HEK293 (cell line): Measurements from ENCODE around the gene DMGDH.

Source experiments
- CTCF ChIA-PET: fragments of 350-600 bp; formaldehyde crosslinking; extraction: SDS; loops from one replicate; lab custom pipeline; 2021; ENCODE audit warnings: antibody characterized with exemption; lab: Yijun Ruan, JAX
- POLR2A ChIA-PET: fragments of 300-600 bp; formaldehyde crosslinking; extraction: SDS; loops from one replicate; lab custom pipeline; 2020; ENCODE audit warnings: antibody characterized with exemption, inconsistent platforms; lab: Yijun Ruan, JAX
- H3K27ac ChIP-seq: fragments of 200-500 bp; sonication (Bioruptor generic); 2 replicates; pipeline ENCODE4 v1.5.1; 2014; ENCODE audit warnings: low read depth, low read length, control low read depth, inconsistent platforms; ENCODE audit errors: extremely low read depth
- H3K36me3 ChIP-seq, 2 experiments: fragments of 200-500 bp in 1 of 2; sonication (Bioruptor generic) in 1 of 2; 1 replicate in 1 of 2; 2 replicates in 1 of 2; pipeline ENCODE4 v1.5.1; 2014 to 2017; ENCODE audit warnings: inconsistent platforms in 2 of 2, low read length in 2 of 2; ENCODE audit not compliant: control insufficient read depth in 2 of 2, insufficient read depth in 1 of 2
- H3K4me1 ChIP-seq: fragments of 200-500 bp; sonication (Bioruptor generic); 2 replicates; pipeline ENCODE4 v1.5.1; 2014; ENCODE audit warnings: mild to moderate bottlenecking, low read length, inconsistent platforms; ENCODE audit not compliant: control insufficient read depth, insufficient read depth
- H3K4me3 ChIP-seq: 2 replicates; pipeline ENCODE4 v1.5.1; 2011; ENCODE audit warnings: low read depth, mild to moderate bottlenecking, control low read depth, low read length, moderate library complexity
- H3K9me3 ChIP-seq: fragments of 200-500 bp; sonication (Bioruptor generic); 2 replicates; pipeline ENCODE4 v1.5.1; 2014; ENCODE audit warnings: low read depth, low read length, inconsistent platforms; ENCODE audit not compliant: control insufficient read depth, insufficient read depth
- BCL11B ChIP-seq: fragments of 450-650 bp; formaldehyde crosslinking; IDR thresholded peaks from 2 replicates; pipeline ENCODE4 v1.5.1; 2016; ENCODE audit warnings: low read depth, missing biosample characterization, missing genetic modification characterization
- GLIS1 ChIP-seq: fragments of 450-650 bp; formaldehyde crosslinking; IDR thresholded peaks from 2 replicates; pipeline ENCODE4 v1.5.1; 2016; ENCODE audit warnings: missing biosample characterization, missing genetic modification characterization
- GLIS2 ChIP-seq: fragments of 450-650 bp; formaldehyde crosslinking; IDR thresholded peaks from 2 replicates; pipeline ENCODE4 v1.5.1; 2016; ENCODE audit warnings: missing biosample characterization, missing genetic modification characterization
- KLF17 ChIP-seq: fragments of 450-650 bp; formaldehyde crosslinking; IDR thresholded peaks from 2 replicates; pipeline ENCODE4 v1.5.1; 2016; ENCODE audit warnings: missing biosample characterization, missing genetic modification characterization
- MYNN ChIP-seq: fragments of 450-650 bp; formaldehyde crosslinking; IDR thresholded peaks from 2 replicates; pipeline ENCODE4 v1.5.1; 2016; ENCODE audit warnings: missing biosample characterization, missing genetic modification characterization, borderline replicate concordance
- OVOL3 ChIP-seq: fragments of 450-650 bp; formaldehyde crosslinking; IDR thresholded peaks from 2 replicates; pipeline ENCODE4 v1.5.1; 2016; ENCODE audit warnings: missing biosample characterization, missing genetic modification characterization
- REPIN1 ChIP-seq: fragments of 450-650 bp; formaldehyde crosslinking; IDR thresholded peaks from 2 replicates; pipeline ENCODE4 v1.5.1; 2017; ENCODE audit warnings: missing biosample characterization, missing genetic modification characterization, low read depth
- SCRT2 ChIP-seq: fragments of 450-650 bp; formaldehyde crosslinking; IDR thresholded peaks from 2 replicates; pipeline ENCODE4 v1.5.1; 2016; ENCODE audit warnings: missing biosample characterization, missing genetic modification characterization
- TCF7L2 ChIP-seq: IDR thresholded peaks from 2 replicates; pipeline ENCODE4 v1.6.1; 2011; ENCODE audit warnings: low read depth, mild to moderate bottlenecking, inconsistent platforms, low read length, moderate library complexity, borderline replicate concordance
- YY2 ChIP-seq: fragments of 450-650 bp; formaldehyde crosslinking; IDR thresholded peaks from 2 replicates; pipeline ENCODE4 v1.5.1; 2016; ENCODE audit warnings: missing biosample characterization, missing genetic modification characterization
- ZBTB17 ChIP-seq: fragments of 450-650 bp; formaldehyde crosslinking; IDR thresholded peaks from 2 replicates; pipeline ENCODE4 v1.5.1; 2016; ENCODE audit warnings: missing biosample characterization, missing genetic modification characterization
- ZBTB20 ChIP-seq: fragments of 450-650 bp; formaldehyde crosslinking; IDR thresholded peaks from 2 replicates; pipeline ENCODE4 v1.5.1; 2016; ENCODE audit warnings: missing biosample characterization, missing genetic modification characterization
- ZBTB26 ChIP-seq: fragments of 450-650 bp; formaldehyde crosslinking; optimal IDR thresholded peaks from 2 replicates; pipeline ENCODE3; 2016; ENCODE audit warnings: missing biosample characterization, mild to moderate bottlenecking, missing genetic modification characterization
- ZBTB8A ChIP-seq: fragments of 450-650 bp; formaldehyde crosslinking; IDR thresholded peaks from 2 replicates; pipeline ENCODE4 v1.5.1; 2016; ENCODE audit warnings: missing biosample characterization, missing genetic modification characterization
- ZFHX2 ChIP-seq: fragments of 450-650 bp; formaldehyde crosslinking; conservative IDR thresholded peaks from 2 replicates; pipeline ENCODE4 v1.5.1; 2016; ENCODE audit warnings: missing biosample characterization, missing genetic modification characterization
- ZNF10 ChIP-seq: fragments of 450-650 bp; formaldehyde crosslinking; IDR thresholded peaks from 2 replicates; pipeline ENCODE4 v1.5.1; 2017; ENCODE audit warnings: missing biosample characterization, missing genetic modification characterization
- ZNF16 ChIP-seq: fragments of 450-650 bp; formaldehyde crosslinking; IDR thresholded peaks from 2 replicates; pipeline ENCODE4 v1.5.1; 2016; ENCODE audit warnings: low read depth, missing biosample characterization, missing genetic modification characterization
- ZNF2 ChIP-seq: fragments of 450-650 bp; formaldehyde crosslinking; IDR thresholded peaks from 2 replicates; pipeline ENCODE4 v1.5.1; 2016; ENCODE audit warnings: missing biosample characterization, missing genetic modification characterization
- ZNF335 ChIP-seq: fragments of 450-650 bp; formaldehyde crosslinking; conservative IDR thresholded peaks from 2 replicates; pipeline ENCODE4 v1.5.1; 2016; ENCODE audit warnings: missing biosample characterization, missing genetic modification characterization
- ZNF354C ChIP-seq: fragments of 450-650 bp; formaldehyde crosslinking; IDR thresholded peaks from 2 replicates; pipeline ENCODE4 v1.5.1; 2016; ENCODE audit warnings: missing biosample characterization, missing genetic modification characterization, low read depth, borderline replicate concordance
- ZNF366 ChIP-seq: fragments of 450-650 bp; formaldehyde crosslinking; conservative IDR thresholded peaks from 2 replicates; pipeline ENCODE4 v1.5.1; 2016; ENCODE audit warnings: missing biosample characterization, missing genetic modification characterization
- ZNF398 ChIP-seq: fragments of 450-650 bp; formaldehyde crosslinking; IDR thresholded peaks from 2 replicates; pipeline ENCODE4 v1.5.1; 2017; ENCODE audit warnings: missing biosample characterization, missing genetic modification characterization
- ZNF558 ChIP-seq: fragments of 450-650 bp; formaldehyde crosslinking; IDR thresholded peaks from 2 replicates; pipeline ENCODE4 v1.5.1; 2016; ENCODE audit warnings: missing biosample characterization, missing genetic modification characterization
- ZNF600 ChIP-seq: fragments of 450-650 bp; formaldehyde crosslinking; IDR thresholded peaks from 2 replicates; pipeline ENCODE4 v1.5.1; 2016; ENCODE audit warnings: missing biosample characterization, missing genetic modification characterization
- ZNF670 ChIP-seq: fragments of 450-650 bp; formaldehyde crosslinking; IDR thresholded peaks from 2 replicates; pipeline ENCODE4 v1.5.1; 2016; ENCODE audit warnings: missing biosample characterization, missing genetic modification characterization, low read depth
- ZSCAN16 ChIP-seq: fragments of 450-650 bp; formaldehyde crosslinking; IDR thresholded peaks from 2 replicates; pipeline ENCODE4 v1.5.1; 2016; ENCODE audit warnings: missing biosample characterization, missing genetic modification characterization
- TF ChIP-seq, protein P1 (sequence below): fragments of 450-650 bp; formaldehyde crosslinking; IDR thresholded peaks from 2 replicates; pipeline ENCODE4 v1.5.1; 2016; ENCODE audit warnings: missing biosample characterization, missing genetic modification characterization
- TF ChIP-seq, protein P2 (sequence below): fragments of 450-650 bp; formaldehyde crosslinking; IDR thresholded peaks from 2 replicates; pipeline ENCODE4 v1.5.1; 2016; ENCODE audit warnings: missing biosample characterization, missing genetic modification characterization
- TF ChIP-seq, protein P3 (sequence below): fragments of 450-650 bp; formaldehyde crosslinking; IDR thresholded peaks from 2 replicates; pipeline ENCODE4 v1.5.1; 2016; ENCODE audit warnings: missing biosample characterization, missing genetic modification characterization, borderline replicate concordance

Gene DMGDH

GRCh38 chr5:78985725-78986223 lies 83.7 kb downstream of the DMGDH start:
- ChIA-PET CTCF (interaction anchor here (0.6 to 1.8 kb wide), 7 partner anchors 23 to 453 kb away, joined by 3 to 8 read pairs (median 3); no protein-coding TSS in a partner anchor), POLR2A (interaction anchor here (0.6 to 2.3 kb wide), 3 partner anchors 26 to 252 kb away, joined by 3 to 7 read pairs (median 5); no protein-coding TSS in a partner anchor)
- Histone ChIP-seq H3K9me3 (no peaks in the 10 kb centered on the region), H3K4me3 (peak overlapping the region; percentile 81), H3K36me3 (no peaks in the 10 kb centered on the region), H3K4me1 (peaks cover 8% of the 10 kb centered on the region), H3K27ac (peak overlapping the region; percentile 98)
- TF ChIP-seq BCL11B, result no peak
- TF ChIP-seq ZNF600 (tag by site-specific recombination), result peak; percentile 35; the same call in 1 of the 2 replicates
- peak; percentile 60 for TF ChIP-seq SCRT2
- TF ChIP-seq ZFHX2 (tag by site-specific recombination), result no peak
- no peak for TF ChIP-seq KLF17 (tag by site-specific recombination)
- TF ChIP-seq ZBTB17 (tag by site-specific recombination), result peak; percentile 47; the same call in 1 of the 2 replicates
- TF ChIP-seq REPIN1, result no peak
- no peak; the same call in 1 of the 2 replicates for TF ChIP-seq ZNF366
- no peak for TF ChIP-seq YY2 (tag by site-specific recombination)
- TF ChIP-seq ZNF398 (tag by site-specific recombination), result no peak
- TF ChIP-seq ZNF10 (tag by site-specific recombination), result peak; percentile 35; the same call in 1 of the 2 replicates
- TF ChIP-seq ZBTB8A, result peak; percentile 62; the same call in 1 of the 2 replicates
- peak; percentile 94 for TF ChIP-seq GLIS1 (tag by site-specific recombination)
- TF ChIP-seq ZNF2 (tag by site-specific recombination), result 0 out of 2 replicates have a peak, but pooled peaks have one; percentile 17
- TF ChIP-seq ZBTB26 (tag by site-specific recombination), result no peak
- TF ChIP-seq, protein P1, sequence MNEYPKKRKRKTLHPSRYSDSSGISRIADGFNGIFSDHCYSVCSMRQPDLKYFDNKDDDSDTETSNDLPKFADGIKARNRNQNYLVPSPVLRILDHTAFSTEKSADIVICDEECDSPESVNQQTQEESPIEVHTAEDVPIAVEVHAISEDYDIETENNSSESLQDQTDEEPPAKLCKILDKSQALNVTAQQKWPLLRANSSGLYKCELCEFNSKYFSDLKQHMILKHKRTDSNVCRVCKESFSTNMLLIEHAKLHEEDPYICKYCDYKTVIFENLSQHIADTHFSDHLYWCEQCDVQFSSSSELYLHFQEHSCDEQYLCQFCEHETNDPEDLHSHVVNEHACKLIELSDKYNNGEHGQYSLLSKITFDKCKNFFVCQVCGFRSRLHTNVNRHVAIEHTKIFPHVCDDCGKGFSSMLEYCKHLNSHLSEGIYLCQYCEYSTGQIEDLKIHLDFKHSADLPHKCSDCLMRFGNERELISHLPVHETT (tag by site-specific recombination), result no peak
- 0 out of 2 replicates have a peak, but pooled peaks have one; percentile 12 for TF ChIP-seq ZNF558 (tag by site-specific recombination)
- TF ChIP-seq ZNF335 (tag by site-specific recombination), result peak; percentile 56
- TF ChIP-seq ZNF354C, result no peak
- TF ChIP-seq GLIS2, result peak; percentile 48; the same call in 1 of the 2 replicates
- TF ChIP-seq MYNN (tag by site-specific recombination), result no peak
- no peak for TF ChIP-seq OVOL3
- peak; percentile 56 for TF ChIP-seq ZBTB20 (tag by site-specific recombination)
- TF ChIP-seq ZNF16, result no peak
- TF ChIP-seq, protein P2, sequence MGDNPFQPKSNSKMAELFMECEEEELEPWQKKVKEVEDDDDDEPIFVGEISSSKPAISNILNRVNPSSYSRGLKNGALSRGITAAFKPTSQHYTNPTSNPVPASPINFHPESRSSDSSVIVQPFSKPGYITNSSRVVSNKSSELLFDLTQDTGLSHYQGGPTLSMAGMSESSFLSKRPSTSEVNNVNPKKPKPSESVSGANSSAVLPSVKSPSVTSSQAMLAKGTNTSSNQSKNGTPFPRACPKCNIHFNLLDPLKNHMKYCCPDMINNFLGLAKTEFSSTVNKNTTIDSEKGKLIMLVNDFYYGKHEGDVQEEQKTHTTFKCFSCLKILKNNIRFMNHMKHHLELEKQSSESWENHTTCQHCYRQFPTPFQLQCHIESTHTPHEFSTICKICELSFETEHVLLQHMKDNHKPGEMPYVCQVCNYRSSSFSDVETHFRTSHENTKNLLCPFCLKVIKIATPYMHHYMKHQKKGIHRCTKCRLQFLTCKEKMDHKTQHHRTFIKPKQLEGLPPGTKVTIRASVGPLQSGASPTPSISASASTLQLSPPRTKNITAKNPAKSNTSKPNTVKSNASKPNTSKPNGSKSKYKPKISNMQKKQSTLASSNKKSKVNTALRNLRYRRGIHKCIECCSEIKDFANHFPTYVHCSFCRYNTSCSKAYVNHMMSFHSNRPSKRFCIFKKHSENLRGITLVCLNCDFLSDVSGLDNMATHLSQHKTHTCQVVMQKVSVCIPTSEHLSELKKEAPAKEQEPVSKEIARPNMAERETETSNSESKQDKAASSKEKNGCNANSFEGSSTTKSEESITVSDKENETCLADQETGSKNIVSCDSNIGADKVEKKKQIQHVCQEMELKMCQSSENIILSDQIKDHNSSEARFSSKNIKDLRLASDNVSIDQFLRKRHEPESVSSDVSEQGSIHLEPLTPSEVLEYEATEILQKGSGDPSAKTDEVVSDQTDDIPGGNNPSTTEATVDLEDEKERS (tag by site-specific recombination), result no peak
- peak; percentile 77; the same call in 1 of the 2 replicates for TF ChIP-seq TCF7L2
- TF ChIP-seq ZNF670 (tag by site-specific recombination), result no peak
- TF ChIP-seq ZSCAN16 (tag by site-specific recombination), result no peak
- TF ChIP-seq, protein P3, sequence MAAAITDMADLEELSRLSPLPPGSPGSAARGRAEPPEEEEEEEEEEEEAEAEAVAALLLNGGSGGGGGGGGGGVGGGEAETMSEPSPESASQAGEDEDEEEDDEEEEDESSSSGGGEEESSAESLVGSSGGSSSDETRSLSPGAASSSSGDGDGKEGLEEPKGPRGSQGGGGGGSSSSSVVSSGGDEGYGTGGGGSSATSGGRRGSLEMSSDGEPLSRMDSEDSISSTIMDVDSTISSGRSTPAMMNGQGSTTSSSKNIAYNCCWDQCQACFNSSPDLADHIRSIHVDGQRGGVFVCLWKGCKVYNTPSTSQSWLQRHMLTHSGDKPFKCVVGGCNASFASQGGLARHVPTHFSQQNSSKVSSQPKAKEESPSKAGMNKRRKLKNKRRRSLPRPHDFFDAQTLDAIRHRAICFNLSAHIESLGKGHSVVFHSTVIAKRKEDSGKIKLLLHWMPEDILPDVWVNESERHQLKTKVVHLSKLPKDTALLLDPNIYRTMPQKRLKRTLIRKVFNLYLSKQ, result no peak
